GM06990 (cell line): Measurements from ENCODE around the gene ACADS.

ENCODE experiments used
- DNase-seq: peaks from one replicate; pipeline ENCODE4 v3.0.0-alpha.2; 2011; ENCODE audit not compliant: insufficient read length; ENCODE audit errors: extremely low read depth
- H3K27me3 ChIP-seq: replicated peaks from 2 replicates; pipeline ENCODE4 v1.6.0; 2011; ENCODE audit warnings: low read length; ENCODE audit not compliant: control insufficient read depth, insufficient read depth
- H3K36me3 ChIP-seq: 2 replicates; pipeline ENCODE4 v1.5.1; 2011; ENCODE audit warnings: low read length; ENCODE audit not compliant: control insufficient read depth, insufficient read depth
- H3K4me3 ChIP-seq: replicated peaks from 2 replicates; pipeline ENCODE4 v1.5.1; 2011; ENCODE audit warnings: low read depth, mild to moderate bottlenecking, control low read depth, low read length
- TF ChIP-seq, protein P1 (sequence below): IDR thresholded peaks from 2 replicates; pipeline ENCODE4 v1.5.1; 2011; ENCODE audit warnings: low read length, control low read depth, mild to moderate bottlenecking, inconsistent platforms; ENCODE audit not compliant: insufficient read depth, poor library complexity, severe bottlenecking

Gene ACADS

DNA sequence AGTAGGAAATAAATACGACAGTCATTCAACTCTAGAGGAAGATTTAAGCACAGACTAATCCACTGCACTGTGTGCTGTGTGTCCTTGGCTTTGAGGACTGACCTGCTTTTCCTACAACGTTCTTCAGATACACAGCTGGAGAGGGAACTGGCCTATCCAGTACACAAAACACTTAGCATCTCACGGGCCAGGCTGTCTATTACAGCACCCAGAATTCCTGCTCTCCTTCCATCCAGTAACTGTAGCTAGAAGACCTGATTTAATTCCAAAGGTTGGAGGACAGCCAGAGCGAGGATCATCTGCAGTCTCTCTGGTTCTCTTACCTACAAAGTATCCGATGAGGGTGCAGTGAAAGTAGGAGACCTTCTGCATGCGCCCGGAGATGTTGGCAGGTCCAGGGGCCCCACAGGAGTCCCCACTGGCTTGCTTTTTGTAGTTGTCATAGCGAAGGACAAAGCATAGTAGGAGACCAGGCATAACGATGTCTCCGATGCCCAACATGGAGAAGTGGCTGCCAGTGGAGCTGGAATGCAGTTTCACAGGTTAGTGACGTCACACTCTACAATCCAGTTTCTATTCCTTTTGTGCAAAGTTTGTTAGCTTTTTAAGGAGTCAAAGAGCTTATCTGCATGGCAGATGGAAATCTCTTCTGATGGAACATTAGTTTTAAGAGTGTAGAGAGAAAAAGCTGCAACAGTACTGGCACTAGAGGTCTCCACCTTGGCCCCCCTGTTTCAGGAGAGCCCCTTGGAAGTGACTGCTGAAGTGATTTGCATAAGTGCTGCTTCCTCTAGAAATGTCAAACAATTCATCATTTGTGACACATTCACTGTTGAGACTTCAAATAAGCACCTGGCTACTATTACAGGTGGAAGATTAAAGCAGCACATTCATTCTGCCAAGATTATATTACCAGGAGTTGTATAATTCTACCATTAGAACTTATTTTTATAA lies 41.7 kb downstream of the ACADS start:
- DNase-seq: no peak
- Histone ChIP-seq H3K4me3 (no peak overlapping the region), H3K27me3 (no peaks in the 10 kb centered on the region), H3K36me3 (peaks cover 26% of the 10 kb centered on the region)
- TF ChIP-seq, protein P1, sequence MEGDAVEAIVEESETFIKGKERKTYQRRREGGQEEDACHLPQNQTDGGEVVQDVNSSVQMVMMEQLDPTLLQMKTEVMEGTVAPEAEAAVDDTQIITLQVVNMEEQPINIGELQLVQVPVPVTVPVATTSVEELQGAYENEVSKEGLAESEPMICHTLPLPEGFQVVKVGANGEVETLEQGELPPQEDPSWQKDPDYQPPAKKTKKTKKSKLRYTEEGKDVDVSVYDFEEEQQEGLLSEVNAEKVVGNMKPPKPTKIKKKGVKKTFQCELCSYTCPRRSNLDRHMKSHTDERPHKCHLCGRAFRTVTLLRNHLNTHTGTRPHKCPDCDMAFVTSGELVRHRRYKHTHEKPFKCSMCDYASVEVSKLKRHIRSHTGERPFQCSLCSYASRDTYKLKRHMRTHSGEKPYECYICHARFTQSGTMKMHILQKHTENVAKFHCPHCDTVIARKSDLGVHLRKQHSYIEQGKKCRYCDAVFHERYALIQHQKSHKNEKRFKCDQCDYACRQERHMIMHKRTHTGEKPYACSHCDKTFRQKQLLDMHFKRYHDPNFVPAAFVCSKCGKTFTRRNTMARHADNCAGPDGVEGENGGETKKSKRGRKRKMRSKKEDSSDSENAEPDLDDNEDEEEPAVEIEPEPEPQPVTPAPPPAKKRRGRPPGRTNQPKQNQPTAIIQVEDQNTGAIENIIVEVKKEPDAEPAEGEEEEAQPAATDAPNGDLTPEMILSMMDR: peak; percentile 9

DNA sequence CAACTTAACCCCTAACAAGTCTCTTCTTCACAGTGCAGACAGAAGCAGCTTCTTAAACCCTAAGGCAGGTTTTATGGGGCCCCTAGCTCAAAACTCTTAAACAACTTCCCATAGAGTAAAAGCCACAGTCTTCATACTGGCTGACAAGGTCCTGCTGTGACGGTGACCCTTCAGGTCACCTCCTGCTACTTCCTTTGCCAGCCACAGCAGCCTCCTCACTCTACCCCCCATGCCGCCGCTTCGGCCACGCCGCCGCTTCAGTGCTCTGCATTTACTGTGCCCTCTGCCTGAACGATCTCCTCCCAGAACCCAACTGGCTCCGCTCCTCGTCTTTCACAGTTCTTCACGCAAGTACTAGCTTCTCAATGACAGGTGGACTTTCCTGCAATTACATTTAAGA lies 45.5 kb downstream of the ACADS start:
- Histone ChIP-seq H3K36me3 (peaks cover 28% of the 10 kb centered on the region), H3K27me3 (no peaks in the 10 kb centered on the region), H3K4me3 (no peak overlapping the region)
- TF ChIP-seq, protein P1: no peak
- DNase-seq: no peak

DNA sequence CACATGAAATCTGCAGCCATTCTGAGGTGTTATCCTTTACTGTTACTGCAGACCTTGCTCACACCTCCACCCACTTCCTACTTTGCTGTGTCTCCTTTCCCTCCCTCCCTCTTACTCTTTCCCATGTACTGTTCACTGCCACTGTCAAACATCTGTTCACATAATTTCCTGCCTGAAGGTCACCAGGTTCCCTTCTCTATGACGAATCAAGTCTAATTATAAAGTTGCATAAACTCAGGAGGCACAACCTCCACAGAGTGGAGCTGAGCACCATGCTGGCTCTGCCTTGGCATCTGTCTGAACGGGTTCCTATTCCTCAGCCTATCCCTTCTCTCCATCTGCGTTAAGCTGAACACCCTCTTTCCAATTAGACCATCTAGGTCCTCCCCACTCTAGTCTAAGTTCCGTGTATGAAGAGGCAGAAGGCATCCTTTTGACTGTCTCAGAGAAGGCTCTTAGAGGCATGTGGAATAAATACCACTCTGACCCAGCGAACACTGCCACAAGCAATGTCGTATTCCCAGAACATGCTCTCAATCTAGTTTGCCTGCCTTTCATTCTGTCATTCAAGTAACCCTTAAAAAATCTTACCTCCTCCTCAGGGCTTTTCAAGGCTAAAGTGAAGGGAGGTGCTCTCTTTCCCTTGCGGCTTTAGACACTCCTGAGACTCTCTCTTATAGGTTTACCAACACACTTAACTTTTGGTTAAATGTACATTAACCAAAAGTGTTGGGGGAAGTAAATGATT lies 48.7 kb downstream of the ACADS start:
- Histone ChIP-seq H3K36me3 (peaks cover 18% of the 10 kb centered on the region), H3K4me3 (no peak overlapping the region), H3K27me3 (no peaks in the 10 kb centered on the region)
- TF ChIP-seq, protein P1: no peak
- DNase-seq: no peak

DNA sequence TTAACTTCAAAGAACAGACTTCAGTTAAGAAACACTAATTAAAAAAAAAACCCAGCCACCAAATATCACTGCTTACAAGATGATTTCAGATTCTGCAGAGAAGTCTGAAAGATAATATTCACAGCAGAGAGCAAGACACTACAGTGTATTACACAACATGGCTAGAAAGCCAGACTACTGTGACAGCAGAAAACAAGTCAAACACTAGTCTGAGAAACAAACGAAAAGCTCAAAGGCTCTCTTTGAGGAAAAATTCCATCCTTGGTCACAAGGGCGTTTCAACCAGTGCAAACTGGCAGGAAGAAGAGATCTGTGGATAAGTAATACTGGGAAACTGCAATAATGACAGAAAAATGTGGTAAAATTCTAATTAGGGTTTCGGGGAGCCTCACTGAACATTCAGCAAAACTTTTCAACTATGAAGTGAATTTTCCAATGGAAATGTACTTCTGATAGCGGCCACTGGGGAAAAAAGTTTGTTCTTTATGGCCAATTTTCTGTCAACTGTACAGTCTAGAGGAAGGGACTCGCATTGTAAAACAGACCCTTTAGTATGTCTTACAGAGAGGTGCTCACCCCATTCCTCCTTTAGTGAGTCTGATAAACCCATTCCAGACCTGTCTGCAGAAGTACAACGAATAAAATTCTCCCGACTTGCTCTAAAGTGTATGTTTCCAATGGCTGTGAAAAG lies 50.4 kb downstream of the ACADS start:
- H3K27me3 ChIP-seq: no peaks in the 10 kb centered on the region
- peaks cover 15% of the 10 kb centered on the region for H3K36me3 ChIP-seq
- no peak for DNase-seq
- H3K4me3 ChIP-seq: no peak overlapping the region
- TF ChIP-seq, protein P1: no peak

DNA sequence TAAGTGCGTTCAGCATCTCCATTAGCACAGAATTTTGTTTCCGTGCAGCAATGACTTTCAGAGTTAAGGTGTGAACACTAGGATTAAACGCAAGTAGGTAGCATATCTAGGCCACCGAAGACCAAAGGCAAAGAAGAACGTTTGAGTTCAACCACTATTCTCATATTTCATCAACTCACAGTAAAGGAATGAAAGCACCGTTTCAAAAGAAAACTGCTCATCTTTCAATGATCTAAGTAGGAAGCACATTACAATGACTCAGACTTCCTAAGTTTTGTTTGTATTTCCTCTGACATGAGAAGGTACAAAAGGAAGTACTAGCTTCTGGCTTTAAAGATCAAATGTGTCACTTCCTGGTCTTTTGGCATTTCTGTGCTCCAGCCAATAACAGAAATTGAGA lies 57.6 kb downstream of the ACADS start:
- TF ChIP-seq, protein P1: no peak
- no peak for DNase-seq
- no peaks in the 10 kb centered on the region for H3K27me3 ChIP-seq
- peaks cover 10% of the 10 kb centered on the region for H3K36me3 ChIP-seq
- no peak overlapping the region for H3K4me3 ChIP-seq
